ENCODE measurements around the gene HNMT.
"Not testable (repeated sequence)": the region's sequence is repeated elsewhere in the genome, so short reads cannot be mapped to it uniquely, and the experiment has no call there.

The HNMT gene
- total RNA-seq = 0 to 0.48 (median 0) reads per million in 9 experiments

- no peaks in the 10 kb centered on the region for H3K36me3 Mint-ChIP-seq (ENCODE audit: insufficient read depth)
- DNase-seq (no peak), ATAC-seq (replicated peaks) (no peak)
- H3K4me1 Mint-ChIP-seq (ENCODE audit: low read depth in 2 of 2) = no peaks in the 10 kb centered on the region
- H3K4me3 Mint-ChIP-seq = no peak within 1 kb of the TSS
- no peak within 1 kb of the TSS for H3K27ac Mint-ChIP-seq
- H3K27me3 Mint-ChIP-seq = no peaks in the 10 kb centered on the region
- H3K9me3 Mint-ChIP-seq = peaks cover 0 to 6% of the 10 kb centered on the region in 2 donors
Measured at GRCh38 chr2:137964066-137964858, at the start of gene HNMT. HNMT (plus strand) TSS chr2:137964473; CDS start chr2:137964492, 19 bp downstream.

GRCh38 chr2:137921105-137921880 is 43.0 kb upstream of the HNMT start:
- DNase-seq (no peak), ATAC-seq (replicated peaks) (no peak)
- H3K36me3 Mint-ChIP-seq (ENCODE audit: insufficient read depth) = no peaks in the 10 kb centered on the region
- no peaks in the 10 kb centered on the region for H3K4me1 Mint-ChIP-seq (ENCODE audit: low read depth in 2 of 2)
- no peak overlapping the region for H3K4me3 Mint-ChIP-seq
- H3K27me3 Mint-ChIP-seq = peaks cover 0 to 5% of the 10 kb centered on the region in 2 donors
- H3K27ac Mint-ChIP-seq = no peak overlapping the region
- no peaks in the 10 kb centered on the region for H3K9me3 Mint-ChIP-seq

- not testable (repeated sequence) for H3K27ac Mint-ChIP-seq; ATAC-seq (replicated peaks); H3K36me3 Mint-ChIP-seq (ENCODE audit: insufficient read depth); H3K27me3 Mint-ChIP-seq; H3K4me1 Mint-ChIP-seq (ENCODE audit: low read depth in 2 of 2); H3K9me3 Mint-ChIP-seq; H3K4me3 Mint-ChIP-seq; DNase-seq
Measured at GRCh38 chr2:137922171-137922570, 42.1 kb upstream of the HNMT start.

- no peaks in the 10 kb centered on the region for H3K9me3 Mint-ChIP-seq
- no peaks in the 10 kb centered on the region for H3K4me1 Mint-ChIP-seq (ENCODE audit: low read depth in 2 of 2)
- peaks cover 0 to 5% of the 10 kb centered on the region in 2 donors for H3K27me3 Mint-ChIP-seq
- no peak for DNase-seq
- H3K4me3 Mint-ChIP-seq = no peak overlapping the region
- H3K27ac Mint-ChIP-seq = no peak overlapping the region
- no peak for ATAC-seq (replicated peaks)
- H3K36me3 Mint-ChIP-seq (ENCODE audit: insufficient read depth) = no peaks in the 10 kb centered on the region
Measured at GRCh38 chr2:137924019-137924418, 40.3 kb upstream of the HNMT start.

GRCh38 chr2:137925599-137925998 is 38.7 kb upstream of the HNMT start:
- ATAC-seq (replicated peaks) = no peak
- no peak overlapping the region for H3K27ac Mint-ChIP-seq

DNA sequence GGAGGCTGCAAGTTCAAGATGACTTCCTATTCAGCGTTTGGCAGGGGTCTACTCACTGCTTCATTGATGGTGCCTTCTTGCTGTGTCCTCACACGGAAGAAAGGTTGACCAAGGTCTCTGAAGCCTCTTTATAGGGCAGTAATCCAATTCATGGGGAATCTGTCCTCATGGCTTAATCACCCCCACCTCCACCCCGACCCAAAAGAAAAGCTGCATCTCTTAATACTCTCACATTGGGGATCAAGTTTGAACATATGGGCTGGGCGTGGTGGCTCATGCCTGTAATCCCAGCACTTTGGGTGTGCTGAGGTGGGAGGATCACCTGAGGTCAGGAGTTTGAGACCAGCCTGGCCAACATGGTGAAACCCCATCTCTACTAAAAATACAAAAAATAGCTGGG is 36.4 kb upstream of the HNMT start:
- Mint-ChIP-seq H3K4me3 (no peak overlapping the region), H3K27ac (no peak overlapping the region), H3K36me3 (ENCODE audit: insufficient read depth) (no peaks in the 10 kb centered on the region), H3K27me3 (no peaks in the 10 kb centered on the region), H3K9me3 (no peaks in the 10 kb centered on the region), H3K4me1 (ENCODE audit: low read depth in 2 of 2) (no peaks in the 10 kb centered on the region)
- ATAC-seq (replicated peaks) (no peak), DNase-seq (no peak)

More at GRCh38 chr2:137925599-137925998, 38.7 kb upstream of the HNMT start:
- H3K4me3 Mint-ChIP-seq = no peak overlapping the region
- no peaks in the 10 kb centered on the region for H3K4me1 Mint-ChIP-seq (ENCODE audit: low read depth in 2 of 2)
- H3K9me3 Mint-ChIP-seq = no peaks in the 10 kb centered on the region
- no peaks in the 10 kb centered on the region for H3K27me3 Mint-ChIP-seq
- no peaks in the 10 kb centered on the region for H3K36me3 Mint-ChIP-seq (ENCODE audit: insufficient read depth)
- DNase-seq = no peak

- Mint-ChIP-seq H3K36me3 (ENCODE audit: insufficient read depth) (no peaks in the 10 kb centered on the region), H3K27ac (no peak overlapping the region), H3K9me3 (no peaks in the 10 kb centered on the region), H3K4me1 (ENCODE audit: low read depth in 2 of 2) (no peaks in the 10 kb centered on the region), H3K27me3 (no peaks in the 10 kb centered on the region), H3K4me3 (no peak overlapping the region)
- ATAC-seq (replicated peaks) = no peak
- DNase-seq = no peak
Measured at GRCh38 chr2:137928547-137929518, 35.4 kb upstream of the HNMT start.

DNA sequence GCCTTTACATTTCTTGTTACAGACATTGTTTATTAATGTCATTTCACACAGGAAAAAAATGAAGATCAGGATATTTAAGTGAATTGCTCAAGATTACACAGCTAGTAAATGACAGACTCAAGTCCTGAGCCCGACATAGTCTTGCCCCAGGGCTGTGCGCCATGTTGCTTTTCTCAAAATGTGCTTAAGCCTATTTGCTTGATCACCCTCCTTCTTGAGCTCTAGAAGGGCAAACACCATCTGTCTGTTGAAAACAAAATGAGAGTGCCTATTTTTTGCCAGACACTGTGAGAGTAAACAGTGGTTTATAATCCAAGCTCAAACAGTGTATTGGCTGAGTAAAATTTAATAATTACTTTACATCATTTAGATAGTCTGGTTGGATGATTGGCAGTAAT is 34.8 kb upstream of the HNMT start:
- ATAC-seq (replicated peaks) = no peak
- Mint-ChIP-seq H3K27ac (no peak overlapping the region), H3K36me3 (ENCODE audit: insufficient read depth) (no peaks in the 10 kb centered on the region), H3K27me3 (no peaks in the 10 kb centered on the region), H3K4me3 (no peak overlapping the region), H3K9me3 (no peaks in the 10 kb centered on the region), H3K4me1 (ENCODE audit: low read depth in 2 of 2) (no peaks in the 10 kb centered on the region)
- no peak for DNase-seq

DNA sequence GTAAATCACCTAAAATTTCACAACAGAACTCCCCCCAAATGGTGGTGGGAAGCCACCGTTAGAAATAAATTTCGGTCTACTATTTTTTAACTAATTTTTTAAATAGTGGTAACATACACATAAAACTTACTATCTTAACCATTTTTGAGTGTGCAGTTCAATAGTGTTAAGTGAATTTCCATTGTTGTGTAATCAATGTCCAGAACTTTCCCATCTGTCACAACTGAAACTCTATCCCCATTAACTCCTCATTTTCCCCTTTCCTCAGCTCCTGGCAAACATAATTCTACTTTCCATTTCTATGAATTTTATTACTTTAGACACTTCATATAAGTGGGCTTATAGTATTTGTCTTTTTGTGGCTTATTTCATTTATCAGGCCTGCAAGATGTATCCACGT is 34.1 kb upstream of the HNMT start:
- no peak for DNase-seq
- Mint-ChIP-seq H3K27ac (no peak overlapping the region), H3K27me3 (no peaks in the 10 kb centered on the region), H3K36me3 (ENCODE audit: insufficient read depth) (no peaks in the 10 kb centered on the region), H3K4me1 (ENCODE audit: low read depth in 2 of 2) (no peaks in the 10 kb centered on the region), H3K9me3 (no peaks in the 10 kb centered on the region), H3K4me3 (no peak overlapping the region)
- ATAC-seq (replicated peaks) = no peak

DNA sequence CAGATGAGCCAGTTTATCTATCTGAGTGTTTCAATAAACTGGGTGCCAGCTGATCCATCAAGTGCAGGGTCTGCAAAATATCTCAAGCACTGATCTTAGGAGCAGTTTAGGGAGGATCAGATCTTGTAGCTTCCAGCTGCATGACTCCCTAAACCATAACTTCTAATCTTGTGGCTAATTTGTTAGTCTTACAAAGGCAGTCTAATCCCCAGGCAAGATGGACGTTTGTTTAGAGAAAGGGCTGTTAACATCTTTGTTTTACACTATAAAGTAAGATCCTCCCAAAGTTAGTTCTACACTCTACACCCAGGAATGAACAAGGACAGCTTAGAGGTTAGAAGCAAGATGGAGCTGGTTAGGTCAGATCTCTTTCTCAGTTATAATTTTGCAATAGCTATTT is 28.7 kb upstream of the HNMT start:
- no peak overlapping the region for H3K27ac Mint-ChIP-seq
- DNase-seq (no peak), ATAC-seq (replicated peaks) (no peak)
- H3K9me3 Mint-ChIP-seq = peaks cover 0 to 2% of the 10 kb centered on the region in 2 donors
- no peak overlapping the region for H3K4me3 Mint-ChIP-seq
- H3K36me3 Mint-ChIP-seq (ENCODE audit: insufficient read depth) = no peaks in the 10 kb centered on the region
- H3K4me1 Mint-ChIP-seq (ENCODE audit: low read depth in 2 of 2) = no peaks in the 10 kb centered on the region
- H3K27me3 Mint-ChIP-seq = peaks cover 0 to 7% of the 10 kb centered on the region in 2 donors

- no peak for ATAC-seq (replicated peaks)
- DNase-seq = no peak
- H3K4me1 Mint-ChIP-seq (ENCODE audit: low read depth in 2 of 2) = no peaks in the 10 kb centered on the region
- no peak overlapping the region for H3K4me3 Mint-ChIP-seq
- H3K36me3 Mint-ChIP-seq (ENCODE audit: insufficient read depth) = no peaks in the 10 kb centered on the region
- H3K27ac Mint-ChIP-seq = no peak overlapping the region
- peaks cover 0 to 2% of the 10 kb centered on the region in 2 donors for H3K9me3 Mint-ChIP-seq
- H3K27me3 Mint-ChIP-seq = peaks cover 0 to 7% of the 10 kb centered on the region in 2 donors
Measured at GRCh38 chr2:137937246-137937645, 27.0 kb upstream of the HNMT start.

DNA sequence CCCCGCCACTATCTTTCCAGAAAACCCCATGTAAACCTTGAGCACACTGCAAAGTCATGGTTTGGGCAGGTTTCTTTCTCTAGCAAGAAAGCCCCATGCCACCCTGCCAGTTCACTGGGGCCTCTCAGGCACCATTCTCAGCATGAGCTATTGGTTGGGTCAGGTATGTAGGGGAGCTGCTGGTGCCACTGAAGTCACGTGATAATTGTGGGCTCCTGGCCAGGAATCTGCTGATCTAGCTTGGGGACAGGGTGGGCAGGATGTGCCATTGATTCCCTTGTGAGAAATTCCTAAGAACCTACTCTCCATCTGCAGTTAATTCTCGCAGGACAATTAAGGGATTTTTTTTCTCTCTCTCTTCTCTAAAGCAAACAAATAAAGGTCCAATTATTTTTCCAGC is 26.5 kb upstream of the HNMT start:
- no peaks in the 10 kb centered on the region for H3K4me1 Mint-ChIP-seq (ENCODE audit: low read depth in 2 of 2)
- no peak overlapping the region for H3K4me3 Mint-ChIP-seq
- H3K9me3 Mint-ChIP-seq = peaks cover 0 to 2% of the 10 kb centered on the region in 2 donors
- H3K27me3 Mint-ChIP-seq = peaks cover 0 to 7% of the 10 kb centered on the region in 2 donors
- no peak for ATAC-seq (replicated peaks)
- H3K27ac Mint-ChIP-seq = no peak overlapping the region
- no peaks in the 10 kb centered on the region for H3K36me3 Mint-ChIP-seq (ENCODE audit: insufficient read depth)
- no peak for DNase-seq

DNA sequence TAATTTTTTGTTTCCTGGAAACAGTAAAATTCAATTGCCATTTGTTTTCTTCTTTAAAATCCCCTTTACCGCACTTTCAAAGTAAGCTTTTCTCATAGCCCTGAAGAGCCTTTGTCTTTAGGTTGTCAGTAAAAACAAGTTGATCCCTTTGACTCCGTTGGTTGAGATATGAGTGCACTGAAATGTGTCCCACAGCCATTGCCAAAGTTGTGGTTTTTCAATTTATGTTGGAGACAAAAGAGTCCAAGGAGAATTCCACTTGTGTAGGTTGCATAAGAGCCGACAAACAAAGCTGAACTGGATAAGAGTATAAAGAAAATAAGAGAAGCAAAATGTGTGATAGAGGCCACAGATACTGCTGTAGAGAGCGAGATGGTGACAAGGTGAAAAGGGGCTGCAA is 26.1 kb upstream of the HNMT start:
- Mint-ChIP-seq H3K4me1 (ENCODE audit: low read depth in 2 of 2) (no peaks in the 10 kb centered on the region), H3K27ac (no peak overlapping the region), H3K36me3 (ENCODE audit: insufficient read depth) (no peaks in the 10 kb centered on the region), H3K27me3 (peaks cover 0 to 7% of the 10 kb centered on the region in 2 donors), H3K4me3 (no peak overlapping the region), H3K9me3 (peaks cover 0 to 2% of the 10 kb centered on the region in 2 donors)
- DNase-seq (no peak), ATAC-seq (replicated peaks) (no peak)
